Measurements from ENCODE around the gene SIGLEC11.

The SIGLEC11 gene

GRCh38 chr19:49954933-49955332 is 6.0 kb downstream of the SIGLEC11 start:
- peak overlapping the region; percentile 2 for H3K4me3 Mint-ChIP-seq
- H3K4me1 Mint-ChIP-seq: peaks cover 67% of the 10 kb centered on the region
- no peak for DNase-seq
- H3K9me3 Mint-ChIP-seq: peaks cover 3% of the 10 kb centered on the region
- no peak overlapping the region for H3K27ac Mint-ChIP-seq
- TF ChIP-seq, protein P1, sequence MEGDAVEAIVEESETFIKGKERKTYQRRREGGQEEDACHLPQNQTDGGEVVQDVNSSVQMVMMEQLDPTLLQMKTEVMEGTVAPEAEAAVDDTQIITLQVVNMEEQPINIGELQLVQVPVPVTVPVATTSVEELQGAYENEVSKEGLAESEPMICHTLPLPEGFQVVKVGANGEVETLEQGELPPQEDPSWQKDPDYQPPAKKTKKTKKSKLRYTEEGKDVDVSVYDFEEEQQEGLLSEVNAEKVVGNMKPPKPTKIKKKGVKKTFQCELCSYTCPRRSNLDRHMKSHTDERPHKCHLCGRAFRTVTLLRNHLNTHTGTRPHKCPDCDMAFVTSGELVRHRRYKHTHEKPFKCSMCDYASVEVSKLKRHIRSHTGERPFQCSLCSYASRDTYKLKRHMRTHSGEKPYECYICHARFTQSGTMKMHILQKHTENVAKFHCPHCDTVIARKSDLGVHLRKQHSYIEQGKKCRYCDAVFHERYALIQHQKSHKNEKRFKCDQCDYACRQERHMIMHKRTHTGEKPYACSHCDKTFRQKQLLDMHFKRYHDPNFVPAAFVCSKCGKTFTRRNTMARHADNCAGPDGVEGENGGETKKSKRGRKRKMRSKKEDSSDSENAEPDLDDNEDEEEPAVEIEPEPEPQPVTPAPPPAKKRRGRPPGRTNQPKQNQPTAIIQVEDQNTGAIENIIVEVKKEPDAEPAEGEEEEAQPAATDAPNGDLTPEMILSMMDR (IDR thresholded peaks at IDR 0.05): no peak
- peaks cover 8% of the 10 kb centered on the region for H3K27me3 Mint-ChIP-seq (ENCODE audit: low read depth, poor library complexity)
- H3K36me3 Mint-ChIP-seq (ENCODE audit: low read depth): no peaks in the 10 kb centered on the region

- peaks cover 8% of the 10 kb centered on the region for H3K27me3 Mint-ChIP-seq (ENCODE audit: low read depth, poor library complexity)
- peaks cover 3% of the 10 kb centered on the region for H3K9me3 Mint-ChIP-seq
- peaks cover 74% of the 10 kb centered on the region for H3K4me1 Mint-ChIP-seq
- H3K4me3 Mint-ChIP-seq: peak overlapping the region; percentile 59
- peak overlapping the region; percentile 74 for H3K27ac Mint-ChIP-seq
- TF ChIP-seq, protein P1 (IDR thresholded peaks at IDR 0.05): no peak
- no peak for DNase-seq
- no peaks in the 10 kb centered on the region for H3K36me3 Mint-ChIP-seq (ENCODE audit: low read depth)
Measured at GRCh38 chr19:49954092-49954829, 6.7 kb downstream of the SIGLEC11 start.

DNA sequence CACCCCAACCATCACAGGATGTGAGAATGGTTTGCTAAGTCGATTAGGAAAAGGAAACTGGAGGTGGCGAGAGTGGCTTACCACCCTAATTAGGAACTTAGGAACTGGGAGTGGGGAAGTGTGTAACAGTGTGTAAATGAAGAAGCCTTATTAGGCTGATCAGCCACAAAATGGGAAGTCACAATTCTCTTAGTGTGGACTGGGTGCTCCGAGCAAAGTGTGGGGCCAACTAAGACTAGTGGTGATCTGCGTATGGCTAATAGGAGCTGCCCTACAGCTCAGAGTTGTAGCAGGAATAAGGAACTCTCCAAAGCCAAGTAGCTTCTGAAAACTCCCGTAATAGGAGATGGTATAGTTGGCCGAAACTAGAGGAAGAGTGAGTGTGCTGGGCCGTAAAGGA is 7.6 kb downstream of the SIGLEC11 start:
- Mint-ChIP-seq H3K27me3 (ENCODE audit: low read depth, poor library complexity) (peaks cover 12% of the 10 kb centered on the region), H3K9me3 (peaks cover 3% of the 10 kb centered on the region), H3K36me3 (ENCODE audit: low read depth) (no peaks in the 10 kb centered on the region), H3K27ac (peak overlapping the region; percentile 74), H3K4me3 (peak overlapping the region; percentile 59), H3K4me1 (peaks cover 75% of the 10 kb centered on the region)
- TF ChIP-seq, protein P1 (IDR thresholded peaks at IDR 0.05): no peak
- DNase-seq: no peak

DNA sequence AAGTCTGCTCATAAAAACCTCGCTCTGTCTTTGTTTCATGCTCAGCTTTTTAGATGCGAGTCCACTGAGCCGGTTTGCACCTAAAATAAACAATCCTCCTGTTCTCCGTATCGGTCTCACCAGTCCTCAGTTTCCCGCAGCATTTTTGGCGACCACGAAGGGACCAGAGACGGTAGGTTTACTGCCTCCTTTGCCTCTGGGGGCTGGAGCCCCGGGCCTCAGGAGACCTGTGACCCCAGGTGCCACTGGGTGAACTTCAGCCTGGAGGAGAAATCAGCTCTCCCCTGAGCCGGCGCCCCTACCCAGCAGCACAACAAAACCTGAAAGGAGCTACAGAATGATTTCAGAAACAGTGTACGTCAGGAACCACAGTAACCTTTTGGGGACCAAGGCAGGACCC is 8.1 kb downstream of the SIGLEC11 start:
- Mint-ChIP-seq H3K36me3 (ENCODE audit: low read depth) (no peaks in the 10 kb centered on the region), H3K9me3 (peaks cover 3% of the 10 kb centered on the region), H3K27me3 (ENCODE audit: low read depth, poor library complexity) (peaks cover 12% of the 10 kb centered on the region), H3K4me3 (no peak overlapping the region), H3K27ac (no peak overlapping the region), H3K4me1 (peaks cover 73% of the 10 kb centered on the region)
- TF ChIP-seq, protein P1 (IDR thresholded peaks at IDR 0.05): no peak
- DNase-seq: no peak

DNA sequence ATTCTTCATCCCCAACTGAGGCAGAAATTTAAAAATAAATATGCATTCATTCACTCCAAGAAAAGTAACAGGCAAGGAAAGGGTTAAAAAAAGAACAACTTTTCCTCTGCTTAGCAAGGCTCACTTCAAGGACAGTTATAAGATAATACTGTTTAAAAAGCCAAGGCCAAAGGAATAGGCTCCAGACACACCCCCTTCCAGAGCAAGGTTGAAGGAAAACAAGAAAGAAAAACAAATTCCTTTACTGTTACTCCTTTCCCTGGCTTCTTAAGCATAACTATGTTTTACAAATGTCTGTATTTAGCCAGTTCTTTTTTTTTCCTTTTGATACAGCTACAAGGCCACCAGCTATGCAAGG is 8.5 kb downstream of the SIGLEC11 start:
- H3K4me3 Mint-ChIP-seq: no peak overlapping the region
- TF ChIP-seq, protein P1 (IDR thresholded peaks at IDR 0.05): no peak
- DNase-seq: no peak
- H3K36me3 Mint-ChIP-seq (ENCODE audit: low read depth): no peaks in the 10 kb centered on the region
- peaks cover 75% of the 10 kb centered on the region for H3K4me1 Mint-ChIP-seq
- no peak overlapping the region for H3K27ac Mint-ChIP-seq
- peaks cover 10% of the 10 kb centered on the region for H3K27me3 Mint-ChIP-seq (ENCODE audit: low read depth, poor library complexity)
- H3K9me3 Mint-ChIP-seq: peaks cover 3% of the 10 kb centered on the region
